Hepatocyte (in vitro differentiated cells): ENCODE results near the gene DBF4B. TPM values are rescaled to one million over a fixed set of nuclear protein-coding genes. Genes with fewer than 3 reads are reported as not detected.

Experiments
- DNase-seq: peaks from one replicate; pipeline ENCODE4 v3.0.0-alpha.2; 2016; ENCODE audit warnings: low spot score
- H2AFZ ChIP-seq: fragments of 200-600 bp; sonication (generic); 2 replicates; pipeline ENCODE4 v1.6.0; 2016; ENCODE audit warnings: antibody characterized with exemption, mild to moderate bottlenecking
- H3K27ac ChIP-seq: fragments of 200-600 bp; sonication (generic); 2 replicates; pipeline ENCODE4 v1.5.1; 2016; ENCODE audit warnings: mild to moderate bottlenecking
- H3K27me3 ChIP-seq: fragments of 200-600 bp; sonication (generic); 2 replicates; pipeline ENCODE4 v1.6.1; 2016
- H3K36me3 ChIP-seq: fragments of 200-600 bp; sonication (generic); replicated peaks from 2 replicates; pipeline ENCODE4 v1.5.1; 2016; ENCODE audit warnings: low read depth; ENCODE audit not compliant: insufficient read depth
- H3K4me1 ChIP-seq: fragments of 200-600 bp; sonication (generic); 2 replicates; pipeline ENCODE4 v1.5.1; 2016; ENCODE audit warnings: mild to moderate bottlenecking, moderate library complexity; ENCODE audit not compliant: insufficient read depth
- H3K4me2 ChIP-seq: fragments of 200-600 bp; sonication (generic); 2 replicates; pipeline ENCODE4 v1.6.0; 2016
- H3K4me3 ChIP-seq: fragments of 200-600 bp; sonication (generic); 2 replicates; pipeline ENCODE4 v1.5.1; 2016; ENCODE audit warnings: mild to moderate bottlenecking
- H3K79me2 ChIP-seq: fragments of 200-600 bp; sonication (generic); 2 replicates; pipeline ENCODE4 v1.6.0; 2017; ENCODE audit warnings: mild to moderate bottlenecking
- H3K9me2 ChIP-seq: fragments of 200-600 bp; sonication (generic); replicated peaks from 2 replicates; pipeline ENCODE4 v1.6.0; 2017; ENCODE audit warnings: mild to moderate bottlenecking; ENCODE audit not compliant: insufficient read depth
- H3K9me3 ChIP-seq: fragments of 200-600 bp; sonication (generic); 2 replicates; pipeline ENCODE4 v1.5.1; 2016; ENCODE audit warnings: low read depth, mild to moderate bottlenecking
- H4K20me1 ChIP-seq: fragments of 200-600 bp; sonication (generic); 2 replicates; pipeline ENCODE4 v1.6.0; 2016; ENCODE audit warnings: mild to moderate bottlenecking; ENCODE audit not compliant: insufficient read depth, poor library complexity, severe bottlenecking
- CTCF ChIP-seq: fragments of 200-600 bp; sonication (generic); IDR thresholded peaks from 2 replicates; pipeline ENCODE4 v1.5.1; 2016; ENCODE audit warnings: antibody characterized with exemption, mild to moderate bottlenecking; ENCODE audit not compliant: poor library complexity
- EZH2 ChIP-seq: fragments of 200-600 bp; sonication (generic); IDR thresholded peaks from 2 replicates; pipeline ENCODE4 v1.6.1; 2016; ENCODE audit warnings: antibody characterized with exemption, mild to moderate bottlenecking, borderline replicate concordance
- EZH2phosphoT487 ChIP-seq: fragments of 200-600 bp; sonication (generic); IDR thresholded peaks from one replicate; pipeline ENCODE4 v1.6.1; 2018; ENCODE audit warnings: antibody characterized with exemption, mild to moderate bottlenecking, low read depth, moderate library complexity; ENCODE audit not compliant: unreplicated experiment, severe bottlenecking
- WGBS: methylation state at CpG from one replicate; pipeline ENCODE4 v1.1.6; 2016; ENCODE audit warnings: low lambda C conversion rate; ENCODE audit errors: missing lambda C conversion rate; 5-methylcytosine and 5-hydroxymethylcytosine counted together
- polyA plus RNA-seq: library from polyadenylated mRNA; unstranded; fragments of >200 nt; fragmentation: Nextera tagmentation; extraction: Ambion mirVana; gene quantifications from 2 replicates; pipeline ENCODE4 v1.2.1, GENCODE V29; 2016
- total RNA-seq: library from RNA; depleted of rRNA; stranded (reverse); fragments of >200 nt; gene quantifications from 2 replicates; pipeline ENCODE4 v1.2.3, GENCODE V29; 2014

The DBF4B gene
- total and polyA plus RNA-seq, 2 experiments from 2014 or later: 3.4 to 4.1 TPM

DNA sequence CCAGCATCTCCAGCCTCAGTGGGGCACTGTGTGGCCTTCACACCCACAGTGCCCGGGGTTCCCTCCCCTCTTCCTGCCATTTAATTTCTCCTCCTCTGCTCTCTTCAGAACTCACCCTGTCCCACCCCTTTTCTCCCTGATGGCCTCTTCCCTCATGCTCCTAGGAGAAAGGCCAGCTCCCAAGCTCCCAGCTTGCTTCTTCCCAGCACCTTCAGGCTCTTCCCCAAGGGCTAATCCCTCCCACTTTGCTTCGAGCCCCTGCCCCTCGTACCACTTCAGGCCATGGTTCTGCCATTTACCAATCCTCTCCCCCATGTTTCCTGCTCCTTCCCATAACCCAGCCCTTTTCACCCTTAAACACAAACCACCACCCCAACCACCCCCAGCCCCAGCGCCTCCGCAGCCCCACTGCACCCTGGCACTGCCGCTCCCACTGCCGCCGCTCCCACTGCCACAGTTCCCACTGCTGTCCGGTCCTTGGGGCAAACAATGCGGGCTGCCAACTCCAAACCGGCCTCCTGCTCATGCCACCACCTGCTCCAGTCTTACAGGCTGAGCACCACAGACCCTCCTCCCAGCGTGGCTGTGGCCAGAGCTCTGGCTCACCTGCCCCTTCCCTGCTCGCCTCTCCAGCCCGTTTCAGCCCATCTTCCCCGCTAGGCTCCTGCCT, 78.9 kb downstream of the DBF4B start:
- TF ChIP-seq EZH2phosphoT487 (no peak), CTCF (no peak), EZH2 (no peak)
- 91% methylated on average over 15 of the region's 15 CpGs for WGBS
- no peaks in the 10 kb centered on the region for H3K9me3 ChIP-seq

GRCh38 chr17:44788139-44788538, 79.7 kb downstream of the DBF4B start:
- H2AFZ ChIP-seq: no peak overlapping the region
- no peak overlapping the region for H3K4me2 ChIP-seq
- 86% methylated on average over 7 of the region's 7 CpGs for WGBS
- H3K4me3 ChIP-seq: no peak overlapping the region
- H3K27ac ChIP-seq: no peak overlapping the region
- H4K20me1 ChIP-seq: no peaks in the 10 kb centered on the region
- no peaks in the 10 kb centered on the region for H3K4me1 ChIP-seq
- H3K9me3 ChIP-seq: no peaks in the 10 kb centered on the region
- TF ChIP-seq CTCF (no peak), EZH2phosphoT487 (no peak), EZH2 (no peak)
- no peaks in the 10 kb centered on the region for H3K79me2 ChIP-seq
- H3K9me2 ChIP-seq: no peaks in the 10 kb centered on the region
- H3K27me3 ChIP-seq: no peaks in the 10 kb centered on the region
- no peaks in the 10 kb centered on the region for H3K36me3 ChIP-seq
- no peak for DNase-seq

More for the DNA sequence above, 78.9 kb downstream of the DBF4B start:
- no peaks in the 10 kb centered on the region for H4K20me1 ChIP-seq
- H3K4me3 ChIP-seq: no peak overlapping the region
- no peaks in the 10 kb centered on the region for H3K27me3 ChIP-seq
- H3K36me3 ChIP-seq: no peaks in the 10 kb centered on the region
- H3K79me2 ChIP-seq: no peaks in the 10 kb centered on the region
- no peaks in the 10 kb centered on the region for H3K9me2 ChIP-seq
- no peak overlapping the region for H3K27ac ChIP-seq
- H2AFZ ChIP-seq: no peak overlapping the region
- H3K4me2 ChIP-seq: no peak overlapping the region
- DNase-seq: no peak
- H3K4me1 ChIP-seq: no peaks in the 10 kb centered on the region

DNA sequence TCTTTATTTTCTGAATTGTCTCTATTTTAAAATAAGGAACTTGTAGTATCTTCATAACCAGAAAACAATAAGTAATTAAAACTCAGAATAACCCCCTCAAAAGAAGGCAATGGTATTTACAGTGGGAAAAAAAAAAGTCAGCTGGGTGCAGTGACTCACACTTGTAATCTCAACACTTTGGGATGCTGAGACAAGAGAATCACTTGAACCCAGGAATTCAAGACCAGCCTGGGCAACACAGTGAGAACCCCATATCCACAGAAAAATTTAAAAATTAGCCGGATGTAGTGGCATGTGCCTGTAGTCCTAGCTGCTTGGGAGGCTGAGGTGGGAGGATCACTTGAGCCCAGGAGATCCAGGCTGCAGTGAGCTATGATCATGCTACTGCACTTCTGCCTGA, 83.8 kb downstream of the DBF4B start:
- Histone ChIP-seq H3K27ac (no peak overlapping the region), H3K36me3 (no peaks in the 10 kb centered on the region), H3K9me3 (no peaks in the 10 kb centered on the region), H3K79me2 (no peaks in the 10 kb centered on the region), H3K4me2 (no peak overlapping the region), H4K20me1 (no peaks in the 10 kb centered on the region), H3K4me3 (no peak overlapping the region), H3K9me2 (no peaks in the 10 kb centered on the region), H3K4me1 (no peaks in the 10 kb centered on the region), H2AFZ (no peak overlapping the region), H3K27me3 (no peaks in the 10 kb centered on the region)
- no peak for DNase-seq
- TF ChIP-seq EZH2phosphoT487 (no peak), EZH2 (no peak), CTCF (no peak)
- WGBS: 100% methylated on average over 1 of the region's 1 CpG
